ENCODE measurements around the gene CEBPB. TPM values are rescaled to one million over a fixed set of nuclear protein-coding genes. Genes with fewer than 3 reads are reported as not detected.

CEBPB gene
- total RNA-seq, 1 donor from 2014 or later = 19.6 TPM

DNA sequence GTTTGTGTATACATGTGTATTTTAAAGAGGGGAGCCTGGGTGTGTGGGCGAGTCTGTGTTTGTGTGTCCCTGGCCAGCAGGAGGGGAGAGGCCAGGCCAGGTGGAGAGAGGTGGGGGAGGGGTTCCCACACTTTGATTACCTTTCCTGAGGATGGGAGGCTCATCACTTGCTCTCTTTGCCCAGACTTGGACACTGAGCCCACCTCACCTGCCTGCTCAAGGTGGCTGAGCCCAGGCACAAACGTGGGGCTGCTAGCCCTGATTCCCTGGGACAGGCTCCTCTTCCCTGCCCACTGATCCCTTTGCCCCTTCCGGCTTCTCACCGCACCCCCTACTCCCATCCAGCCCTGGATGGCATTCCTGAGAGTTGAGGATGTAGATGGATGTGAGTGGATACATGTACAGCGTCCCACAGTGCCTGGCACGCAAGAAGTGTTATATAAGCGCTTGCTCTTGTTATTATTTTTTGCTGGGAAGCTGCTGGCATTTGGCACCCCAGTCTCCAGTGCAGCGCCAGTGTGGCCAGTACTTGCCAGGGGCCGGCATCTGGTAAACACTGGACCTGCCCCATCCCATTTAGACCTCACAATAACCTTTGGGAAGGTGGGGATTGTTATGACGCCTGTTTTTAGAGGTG lies 2.7 kb downstream of the CEBPB start:
- TF ChIP-seq, protein P1, sequence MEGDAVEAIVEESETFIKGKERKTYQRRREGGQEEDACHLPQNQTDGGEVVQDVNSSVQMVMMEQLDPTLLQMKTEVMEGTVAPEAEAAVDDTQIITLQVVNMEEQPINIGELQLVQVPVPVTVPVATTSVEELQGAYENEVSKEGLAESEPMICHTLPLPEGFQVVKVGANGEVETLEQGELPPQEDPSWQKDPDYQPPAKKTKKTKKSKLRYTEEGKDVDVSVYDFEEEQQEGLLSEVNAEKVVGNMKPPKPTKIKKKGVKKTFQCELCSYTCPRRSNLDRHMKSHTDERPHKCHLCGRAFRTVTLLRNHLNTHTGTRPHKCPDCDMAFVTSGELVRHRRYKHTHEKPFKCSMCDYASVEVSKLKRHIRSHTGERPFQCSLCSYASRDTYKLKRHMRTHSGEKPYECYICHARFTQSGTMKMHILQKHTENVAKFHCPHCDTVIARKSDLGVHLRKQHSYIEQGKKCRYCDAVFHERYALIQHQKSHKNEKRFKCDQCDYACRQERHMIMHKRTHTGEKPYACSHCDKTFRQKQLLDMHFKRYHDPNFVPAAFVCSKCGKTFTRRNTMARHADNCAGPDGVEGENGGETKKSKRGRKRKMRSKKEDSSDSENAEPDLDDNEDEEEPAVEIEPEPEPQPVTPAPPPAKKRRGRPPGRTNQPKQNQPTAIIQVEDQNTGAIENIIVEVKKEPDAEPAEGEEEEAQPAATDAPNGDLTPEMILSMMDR (IDR thresholded peaks at IDR 0.05; ENCODE audit: unreplicated experiment) = no peak
- no peaks in the 10 kb centered on the region for H3K9me3 Mint-ChIP-seq (ENCODE audit: low read depth)
- H3K27me3 Mint-ChIP-seq = peaks cover 23% of the 10 kb centered on the region
- peak overlapping the region; percentile 88 for H3K27ac Mint-ChIP-seq
- H3K36me3 Mint-ChIP-seq (ENCODE audit: insufficient read depth) = peaks cover 1% of the 10 kb centered on the region
- no peak for DNase-seq (ENCODE audit: low spot score, unreplicated experiment)
- peak overlapping the region; percentile 86 for H3K4me3 Mint-ChIP-seq (ENCODE audit: low read depth)
- peaks cover 20% of the 10 kb centered on the region for H3K4me1 Mint-ChIP-seq (ENCODE audit: low read depth)

DNA sequence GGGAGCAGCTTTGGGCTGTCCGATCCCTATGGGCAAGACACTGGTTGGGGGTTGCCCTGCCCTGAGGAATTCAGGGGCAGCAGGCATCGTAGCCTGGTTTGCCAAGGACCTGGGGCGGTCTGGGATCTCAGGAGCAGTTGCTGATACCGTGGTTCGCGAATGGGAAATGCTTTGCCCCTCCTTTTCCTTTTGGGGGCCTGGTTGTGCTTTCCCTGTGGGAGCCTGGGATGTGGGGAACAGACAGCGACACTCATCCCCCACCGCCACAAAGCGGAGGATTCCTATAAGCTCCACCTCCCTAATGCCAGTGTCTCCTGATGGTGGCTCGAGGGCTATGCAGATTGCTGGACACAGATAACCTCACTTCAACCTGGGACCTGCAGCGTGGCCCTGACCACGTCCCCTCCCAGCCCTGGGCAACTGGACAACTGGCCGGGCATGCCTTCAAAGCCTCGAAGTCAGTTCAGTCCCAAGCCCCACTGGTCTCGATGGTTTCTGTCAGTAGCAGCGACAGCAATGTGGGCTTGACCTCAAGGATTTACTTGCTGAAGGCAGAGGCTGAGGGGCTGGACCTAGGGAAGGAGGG lies 3.3 kb downstream of the CEBPB start:
- H3K9me3 Mint-ChIP-seq (ENCODE audit: low read depth) = no peaks in the 10 kb centered on the region
- H3K4me1 Mint-ChIP-seq (ENCODE audit: low read depth) = peaks cover 20% of the 10 kb centered on the region
- peaks cover 19% of the 10 kb centered on the region for H3K27me3 Mint-ChIP-seq
- no peak for DNase-seq (ENCODE audit: low spot score, unreplicated experiment)
- peak overlapping the region; percentile 86 for H3K4me3 Mint-ChIP-seq (ENCODE audit: low read depth)
- TF ChIP-seq, protein P1 (IDR thresholded peaks at IDR 0.05; ENCODE audit: unreplicated experiment) = no peak
- H3K36me3 Mint-ChIP-seq (ENCODE audit: insufficient read depth) = peaks cover 1% of the 10 kb centered on the region
- H3K27ac Mint-ChIP-seq = peak overlapping the region; percentile 73

DNA sequence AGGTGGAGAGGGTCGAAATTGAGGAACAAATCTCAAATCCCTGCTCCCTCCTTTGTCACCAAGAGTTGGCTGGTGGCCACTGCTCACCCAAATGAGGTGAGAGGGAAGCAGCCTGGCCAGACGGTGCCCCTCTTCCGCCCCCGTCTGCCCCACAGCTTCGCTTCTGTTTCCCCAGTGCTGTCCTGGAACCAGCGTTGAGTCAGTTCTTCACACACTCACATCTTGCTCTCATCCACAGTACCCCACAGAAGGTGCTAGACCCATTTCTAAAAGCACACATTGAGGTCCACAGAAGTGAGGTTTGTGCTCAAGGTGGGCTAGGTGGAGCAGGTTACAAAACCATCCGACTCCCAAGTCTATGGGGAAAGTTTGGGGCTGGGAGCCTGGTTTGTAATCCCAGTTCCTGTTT lies 3.8 kb downstream of the CEBPB start:
- peaks cover 2% of the 10 kb centered on the region for H3K9me3 Mint-ChIP-seq (ENCODE audit: low read depth)
- DNase-seq (ENCODE audit: low spot score, unreplicated experiment) = no peak
- peaks cover 2% of the 10 kb centered on the region for H3K36me3 Mint-ChIP-seq (ENCODE audit: insufficient read depth)
- no peak overlapping the region for H3K27ac Mint-ChIP-seq
- TF ChIP-seq, protein P1 (IDR thresholded peaks at IDR 0.05; ENCODE audit: unreplicated experiment) = no peak
- H3K4me3 Mint-ChIP-seq (ENCODE audit: low read depth) = peak overlapping the region; percentile 14
- peaks cover 18% of the 10 kb centered on the region for H3K27me3 Mint-ChIP-seq
- H3K4me1 Mint-ChIP-seq (ENCODE audit: low read depth) = peaks cover 20% of the 10 kb centered on the region

DNA sequence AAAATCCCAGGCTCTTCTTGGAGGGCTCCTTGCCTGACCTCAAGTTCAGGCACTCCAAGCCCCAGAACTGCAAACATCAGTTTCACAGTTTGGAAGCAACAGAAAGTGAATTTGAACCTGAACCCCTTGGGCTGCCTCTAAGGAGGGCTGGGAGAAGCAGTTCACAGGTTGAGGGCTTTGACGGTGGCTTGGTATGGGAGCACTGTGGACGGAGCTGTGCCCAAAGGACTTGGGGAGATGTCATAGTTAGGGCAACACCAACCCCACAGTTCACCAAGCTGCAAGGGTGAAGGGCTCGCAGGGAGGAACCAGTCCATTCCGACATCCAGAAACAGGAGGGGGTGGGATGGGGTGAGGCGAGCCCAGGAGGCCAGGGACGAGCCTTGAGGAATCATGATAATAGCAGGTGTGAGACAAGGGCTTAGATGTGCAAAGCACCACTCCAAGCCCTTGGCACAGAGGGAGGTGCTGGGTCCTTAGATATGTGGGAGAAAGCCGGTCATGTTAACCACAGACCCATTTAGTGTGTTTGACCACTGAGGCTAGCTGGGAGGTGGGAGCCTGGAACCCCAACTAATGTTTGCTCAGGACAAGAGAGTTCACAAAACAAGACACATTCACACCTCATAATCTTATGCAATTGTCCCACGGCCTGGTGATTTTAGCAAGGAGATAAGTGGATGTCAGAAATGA lies 4.3 kb downstream of the CEBPB start:
- peaks cover 4% of the 10 kb centered on the region for H3K9me3 Mint-ChIP-seq (ENCODE audit: low read depth)
- peak overlapping the region; percentile 14 for H3K4me3 Mint-ChIP-seq (ENCODE audit: low read depth)
- H3K36me3 Mint-ChIP-seq (ENCODE audit: insufficient read depth) = peaks cover 3% of the 10 kb centered on the region
- no peak for DNase-seq (ENCODE audit: low spot score, unreplicated experiment)
- peaks cover 15% of the 10 kb centered on the region for H3K27me3 Mint-ChIP-seq
- TF ChIP-seq, protein P1 (IDR thresholded peaks at IDR 0.05; ENCODE audit: unreplicated experiment) = no peak
- H3K4me1 Mint-ChIP-seq (ENCODE audit: low read depth) = peaks cover 20% of the 10 kb centered on the region
- peak overlapping the region; percentile 45 for H3K27ac Mint-ChIP-seq

DNA sequence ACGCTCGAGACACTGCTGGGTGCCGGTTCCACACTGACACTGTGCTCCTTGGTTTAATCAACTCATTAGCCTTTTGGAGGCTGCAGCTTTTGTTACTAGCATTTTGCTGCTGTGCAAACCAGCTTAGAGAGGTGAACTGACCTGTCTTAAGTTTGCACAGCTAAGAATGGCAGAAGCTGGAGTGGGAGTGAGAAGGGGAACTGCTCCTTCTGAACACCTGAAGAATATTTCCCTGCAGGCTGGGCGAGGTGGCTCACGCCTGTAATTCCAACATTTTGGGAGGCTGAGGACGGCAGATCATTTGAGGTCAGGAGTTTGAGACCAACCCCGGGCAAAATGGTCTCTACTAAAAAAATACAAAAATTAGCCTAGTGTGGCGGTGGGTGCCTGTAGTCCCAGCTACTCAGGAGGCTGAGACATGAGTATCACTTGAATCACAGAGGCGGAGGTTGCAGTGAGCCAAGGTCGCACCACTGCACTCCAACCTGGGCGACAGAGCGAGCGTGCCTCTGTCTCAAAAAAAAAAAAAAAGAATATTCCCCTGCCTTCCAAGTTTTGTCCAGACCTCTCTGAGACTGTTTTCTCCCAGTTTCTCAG lies 5.0 kb downstream of the CEBPB start:
- peaks cover 15% of the 10 kb centered on the region for H3K27me3 Mint-ChIP-seq
- H3K36me3 Mint-ChIP-seq (ENCODE audit: insufficient read depth) = peaks cover 3% of the 10 kb centered on the region
- DNase-seq (ENCODE audit: low spot score, unreplicated experiment) = no peak
- no peak overlapping the region for H3K27ac Mint-ChIP-seq
- H3K9me3 Mint-ChIP-seq (ENCODE audit: low read depth) = peaks cover 4% of the 10 kb centered on the region
- peaks cover 20% of the 10 kb centered on the region for H3K4me1 Mint-ChIP-seq (ENCODE audit: low read depth)
- H3K4me3 Mint-ChIP-seq (ENCODE audit: low read depth) = no peak overlapping the region
- TF ChIP-seq, protein P1 (IDR thresholded peaks at IDR 0.05; ENCODE audit: unreplicated experiment) = no peak
